Measurements from ENCODE around the gene NDST1. TPM values are rescaled to one million over a fixed set of nuclear protein-coding genes. Genes with fewer than 3 reads are reported as not detected.

NDST1 gene
- total and polyA plus RNA-seq, 10 donors = 6.1 to 360 (median 223) TPM

GRCh38 chr5:150577378-150578139, 69.6 kb downstream of the NDST1 start:
- H3K36me3 ChIP-seq = no peaks in the 10 kb centered on the region
- no peak overlapping the region for H3K27ac ChIP-seq
- WGBS, 5 donors = 87 to 93% (median 89%) methylated on average over 10 of the region's 10 CpGs
- no peak overlapping the region for H3K4me3 ChIP-seq
- no peaks in the 10 kb centered on the region for H3K9me3 ChIP-seq
- TF ChIP-seq POLR2AphosphoS5 (IDR thresholded peaks at IDR 0.05) = no peak
- no peak for TF ChIP-seq POLR2A (IDR thresholded peaks at IDR 0.05)
- TF ChIP-seq CTCF (IDR thresholded peaks at IDR 0.05 in 8 of 11, conservative IDR thresholded peaks at IDR 0.05 in 3 of 11) = no peak
- intact Hi-C loops (cut with DNase I; ENCODE audit: low total_unique reads) = no loop called here
- H3K27me3 ChIP-seq (replicated peaks in 1 of 7) = peaks cover 0 to 13% (median 0%) of the 10 kb centered on the region in 7 donors
- no peak for DNase-seq
- H3K4me1 ChIP-seq = peaks cover 0 to 4% (median 0%) of the 10 kb centered on the region in 6 donors

GRCh38 chr5:150578781-150579461, 71.0 kb downstream of the NDST1 start:
- DNase-seq = no peak
- H3K9me3 ChIP-seq = no peaks in the 10 kb centered on the region
- H3K4me3 ChIP-seq = no peak overlapping the region
- H3K4me1 ChIP-seq = peaks cover 0 to 9% (median 0%) of the 10 kb centered on the region in 6 donors
- no peak overlapping the region for H3K27ac ChIP-seq
- H3K36me3 ChIP-seq = no peaks in the 10 kb centered on the region
- intact Hi-C loops (cut with DNase I; ENCODE audit: low total_unique reads) = no loop called here
- H3K27me3 ChIP-seq (replicated peaks in 1 of 7) = peaks cover 0 to 14% (median 0%) of the 10 kb centered on the region in 7 donors
- WGBS, 5 donors = 84 to 94% (median 89%) methylated on average over 14 to 16 of the region's 16 CpGs
- TF ChIP-seq POLR2AphosphoS5 (IDR thresholded peaks at IDR 0.05) (no peak), POLR2A (IDR thresholded peaks at IDR 0.05) (no peak), CTCF (IDR thresholded peaks at IDR 0.05 in 8 of 11, conservative IDR thresholded peaks at IDR 0.05 in 3 of 11) (no peak)

GRCh38 chr5:150579462-150580400, 71.8 kb downstream of the NDST1 start:
- intact Hi-C loops (cut with DNase I; ENCODE audit: low total_unique reads) = no loop called here
- H3K36me3 ChIP-seq = no peaks in the 10 kb centered on the region
- no peak overlapping the region for H3K4me3 ChIP-seq
- H3K27me3 ChIP-seq (replicated peaks in 1 of 7) = peaks cover 0 to 14% (median 0%) of the 10 kb centered on the region in 7 donors
- no peak overlapping the region for H3K27ac ChIP-seq
- H3K4me1 ChIP-seq = peaks cover 0 to 11% (median 0%) of the 10 kb centered on the region in 6 donors
- 74 to 95% (median 91%) methylated on average over 9 to 11 of the region's 11 CpGs for WGBS, 5 donors
- no peak for DNase-seq
- TF ChIP-seq CTCF (IDR thresholded peaks at IDR 0.05 in 8 of 11, conservative IDR thresholded peaks at IDR 0.05 in 3 of 11) = no peak
- TF ChIP-seq POLR2A (IDR thresholded peaks at IDR 0.05) = no peak
- TF ChIP-seq POLR2AphosphoS5 (IDR thresholded peaks at IDR 0.05) = no peak
- no peaks in the 10 kb centered on the region for H3K9me3 ChIP-seq

Measured in spleen (tissue), 11 donors.